Left ventricle myocardium inferior (tissue), 1 donor: Measurements from ENCODE around the gene MFSD6L. TPM values are rescaled to one million over a fixed set of nuclear protein-coding genes. Genes with fewer than 3 reads are reported as not detected.

Source experiments
- DNase-seq: peaks from one replicate; pipeline ENCODE4 v3.0.0-alpha.2; 2020
- H3K27ac ChIP-seq: fragments of 200-600 bp; replicated peaks from 2 replicates; pipeline ENCODE4 v1.8.0; 2021
- H3K27me3 ChIP-seq: fragments of 200-600 bp; 2 replicates; pipeline ENCODE4 v1.8.0; 2021; ENCODE audit warnings: low read depth
- H3K36me3 ChIP-seq: fragments of 200-600 bp; 2 replicates; pipeline ENCODE4 v1.8.0; 2021
- H3K4me1 ChIP-seq: fragments of 200-600 bp; 2 replicates; pipeline ENCODE4 v1.8.0; 2021
- H3K4me3 ChIP-seq: fragments of 200-600 bp; 2 replicates; pipeline ENCODE4 v1.8.0; 2021; ENCODE audit warnings: mild to moderate bottlenecking, moderate library complexity
- H3K9me3 ChIP-seq: fragments of 200-600 bp; replicated peaks from 2 replicates; pipeline ENCODE4 v1.8.0; 2021
- intact Hi-C: fragments of 100-400 bp; cut with micrococcal nuclease; formaldehyde crosslinking; loops from one replicate; pipeline ENCODE4 v1.11.0; 2022
- total RNA-seq: library from RNA; stranded (reverse); fragmentation: NEBNext Ultra II Directional; extraction: Animal tissue kit (Norgen Biotek cat#: 25700); gene quantifications from one replicate; pipeline ENCODE4 v1.2.1, GENCODE V29; 2021
- TF ChIP-seq, protein P1 (sequence below): fragments of 200-600 bp; IDR thresholded peaks from 2 replicates; pipeline ENCODE4 v1.8.0; 2021; ENCODE audit warnings: antibody characterized with exemption, mild to moderate bottlenecking, borderline replicate concordance
- donor health status: DM: no; HTN: yes; CAD: no; lungs with severe emphysema.

MFSD6L gene
- total RNA-seq, 1 donor from 2014 or later, result not detected

DNA sequence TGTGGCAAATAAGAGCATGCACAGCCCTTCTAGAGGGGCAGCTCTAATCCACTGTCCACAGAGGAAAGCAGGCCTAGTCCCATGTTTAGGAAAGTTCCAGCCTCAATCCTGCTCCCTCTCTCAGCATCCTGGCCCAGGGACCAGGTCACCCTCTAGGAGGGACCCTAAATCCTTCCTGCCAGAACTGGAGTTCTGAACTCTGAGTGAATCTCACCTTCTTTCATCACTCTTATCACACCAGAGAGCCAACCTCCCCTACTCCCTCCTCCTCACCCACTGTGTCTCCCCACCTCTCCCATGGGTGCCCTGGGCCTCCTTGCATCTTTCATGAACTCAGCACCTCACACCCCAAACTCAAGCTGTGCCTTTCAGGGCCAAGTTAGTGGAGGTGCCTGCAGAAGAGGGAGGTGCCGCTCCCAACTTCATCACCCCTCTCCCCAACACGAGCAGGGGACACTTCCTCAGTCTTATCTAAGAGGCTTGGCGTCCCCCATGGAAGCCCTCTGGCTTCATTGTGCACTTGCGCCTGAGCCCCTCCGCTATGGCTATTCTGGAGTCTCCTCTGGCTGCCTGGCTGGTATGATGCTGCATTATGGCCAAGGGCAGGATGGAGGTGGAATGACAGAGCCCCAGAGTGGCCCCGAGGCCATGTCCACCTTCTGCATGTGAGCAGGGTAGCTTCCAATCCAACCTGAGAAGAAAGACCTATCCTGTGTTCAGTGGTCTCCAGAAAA lies 36.6 kb upstream of the MFSD6L start:
- peaks cover 27% of the 10 kb centered on the region for H3K27me3 ChIP-seq
- H3K4me1 ChIP-seq, result peaks cover 12% of the 10 kb centered on the region
- H3K27ac ChIP-seq, result no peak overlapping the region
- H3K36me3 ChIP-seq, result peaks cover 5% of the 10 kb centered on the region
- H3K9me3 ChIP-seq, result no peaks in the 10 kb centered on the region
- no peak overlapping the region for H3K4me3 ChIP-seq
- no peak for DNase-seq
- TF ChIP-seq, protein P1, sequence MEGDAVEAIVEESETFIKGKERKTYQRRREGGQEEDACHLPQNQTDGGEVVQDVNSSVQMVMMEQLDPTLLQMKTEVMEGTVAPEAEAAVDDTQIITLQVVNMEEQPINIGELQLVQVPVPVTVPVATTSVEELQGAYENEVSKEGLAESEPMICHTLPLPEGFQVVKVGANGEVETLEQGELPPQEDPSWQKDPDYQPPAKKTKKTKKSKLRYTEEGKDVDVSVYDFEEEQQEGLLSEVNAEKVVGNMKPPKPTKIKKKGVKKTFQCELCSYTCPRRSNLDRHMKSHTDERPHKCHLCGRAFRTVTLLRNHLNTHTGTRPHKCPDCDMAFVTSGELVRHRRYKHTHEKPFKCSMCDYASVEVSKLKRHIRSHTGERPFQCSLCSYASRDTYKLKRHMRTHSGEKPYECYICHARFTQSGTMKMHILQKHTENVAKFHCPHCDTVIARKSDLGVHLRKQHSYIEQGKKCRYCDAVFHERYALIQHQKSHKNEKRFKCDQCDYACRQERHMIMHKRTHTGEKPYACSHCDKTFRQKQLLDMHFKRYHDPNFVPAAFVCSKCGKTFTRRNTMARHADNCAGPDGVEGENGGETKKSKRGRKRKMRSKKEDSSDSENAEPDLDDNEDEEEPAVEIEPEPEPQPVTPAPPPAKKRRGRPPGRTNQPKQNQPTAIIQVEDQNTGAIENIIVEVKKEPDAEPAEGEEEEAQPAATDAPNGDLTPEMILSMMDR, result no peak
- intact Hi-C loops, result no loop called here

DNA sequence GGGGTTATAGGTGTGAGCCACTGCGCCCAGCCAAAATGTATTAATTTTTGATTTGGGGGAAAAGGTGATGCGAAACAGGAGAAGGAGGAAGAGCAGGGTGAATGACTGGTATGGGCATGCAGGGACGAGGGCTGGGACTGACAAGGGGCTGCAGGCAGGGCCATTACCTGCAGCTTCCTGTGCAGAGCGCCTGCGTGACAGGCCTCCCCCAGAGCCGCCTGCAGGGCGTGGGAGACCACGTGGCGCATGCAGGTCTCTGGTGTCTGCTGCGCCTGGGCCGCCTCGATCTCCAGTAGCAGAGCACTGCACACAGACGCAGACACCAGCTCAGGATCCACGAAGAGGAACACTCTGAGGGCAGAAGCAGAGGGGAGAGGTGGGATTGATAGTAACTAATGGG lies 35.9 kb upstream of the MFSD6L start:
- H3K27me3 ChIP-seq, result peaks cover 27% of the 10 kb centered on the region

DNA sequence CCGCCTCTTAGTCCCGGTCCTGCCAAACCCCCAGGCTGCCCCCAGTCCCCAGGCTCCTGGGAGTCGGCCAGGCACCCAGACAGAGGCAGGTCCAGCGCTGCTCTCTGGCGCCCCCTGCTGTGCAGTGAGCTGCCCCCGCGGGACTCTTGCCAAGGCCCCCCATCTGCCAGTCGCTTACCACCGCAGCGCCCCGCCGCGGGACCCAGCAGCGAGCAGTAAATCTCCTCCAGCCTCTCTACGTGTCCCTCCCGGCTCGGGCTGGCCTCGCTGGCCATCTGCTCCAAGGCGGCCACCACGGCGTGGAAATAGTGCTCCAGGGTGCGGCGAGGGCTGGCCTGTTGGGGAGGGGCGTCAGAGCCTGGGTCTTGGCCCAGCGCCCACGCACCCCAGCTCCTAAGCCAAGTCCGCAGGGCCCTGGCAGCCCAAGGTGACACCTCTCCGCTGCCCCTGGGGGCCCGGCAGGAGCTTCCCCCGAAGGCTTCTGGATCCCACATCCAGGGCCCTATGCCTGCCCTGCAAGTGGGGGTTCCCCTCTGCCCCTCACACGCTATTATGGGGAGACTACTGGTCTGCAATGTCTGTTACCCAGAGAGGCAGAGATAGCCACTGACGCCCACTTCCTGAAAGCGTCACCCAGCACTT lies 33.7 kb upstream of the MFSD6L start:
- TF ChIP-seq, protein P1, result peak; percentile 49
- DNase-seq, result no peak

More for the DNA sequence above, 35.9 kb upstream of the MFSD6L start:
- intact Hi-C loops, result no loop called here
- TF ChIP-seq, protein P1, result no peak
- no peak overlapping the region for H3K27ac ChIP-seq
- no peaks in the 10 kb centered on the region for H3K9me3 ChIP-seq
- H3K4me3 ChIP-seq, result no peak overlapping the region
- H3K36me3 ChIP-seq, result peaks cover 5% of the 10 kb centered on the region
- H3K4me1 ChIP-seq, result peaks cover 12% of the 10 kb centered on the region
- no peak for DNase-seq

DNA sequence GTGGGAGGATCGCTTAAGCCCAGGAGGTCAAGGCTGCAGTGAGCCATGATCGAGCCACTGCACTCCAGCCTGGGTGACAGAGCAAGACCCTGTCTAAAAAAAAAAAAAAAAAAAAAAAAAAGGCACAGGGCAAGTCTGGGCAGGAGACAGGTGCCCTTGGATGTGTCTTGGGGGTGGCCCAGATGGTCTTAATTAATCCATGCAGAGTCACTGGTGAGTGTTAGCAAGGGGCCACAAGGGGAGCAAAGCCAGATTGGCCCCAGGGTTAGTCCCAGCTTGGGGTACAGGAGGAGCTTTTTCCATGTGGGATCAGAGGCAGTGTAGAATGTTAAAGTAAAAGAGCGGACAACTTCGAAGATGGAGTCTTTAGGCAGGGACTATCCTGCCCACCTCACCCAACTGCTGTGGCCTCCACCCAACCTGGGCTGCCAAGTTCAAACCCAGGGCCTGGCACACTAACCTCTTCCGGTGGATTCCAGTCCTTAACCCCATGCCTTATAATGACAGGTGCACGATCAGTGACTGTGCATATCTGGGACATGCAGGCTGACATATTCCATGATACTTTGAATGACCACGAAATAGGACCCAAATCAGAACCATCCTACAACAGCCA lies 32.2 kb upstream of the MFSD6L start:
- TF ChIP-seq, protein P1, result no peak
- no peak overlapping the region for H3K27ac ChIP-seq
- no peaks in the 10 kb centered on the region for H3K4me1 ChIP-seq
- H3K4me3 ChIP-seq, result no peak overlapping the region
- H3K27me3 ChIP-seq, result peaks cover 42% of the 10 kb centered on the region
- no peaks in the 10 kb centered on the region for H3K9me3 ChIP-seq
- intact Hi-C loops, result no loop called here
- H3K36me3 ChIP-seq, result peaks cover 5% of the 10 kb centered on the region
- DNase-seq, result no peak

More for the DNA sequence above, 33.7 kb upstream of the MFSD6L start:
- Histone ChIP-seq H3K4me1 (peaks cover 4% of the 10 kb centered on the region), H3K36me3 (peaks cover 5% of the 10 kb centered on the region), H3K4me3 (no peak overlapping the region), H3K27ac (no peak overlapping the region), H3K27me3 (peaks cover 41% of the 10 kb centered on the region), H3K9me3 (no peaks in the 10 kb centered on the region)
- intact Hi-C loops, result no loop called here

DNA sequence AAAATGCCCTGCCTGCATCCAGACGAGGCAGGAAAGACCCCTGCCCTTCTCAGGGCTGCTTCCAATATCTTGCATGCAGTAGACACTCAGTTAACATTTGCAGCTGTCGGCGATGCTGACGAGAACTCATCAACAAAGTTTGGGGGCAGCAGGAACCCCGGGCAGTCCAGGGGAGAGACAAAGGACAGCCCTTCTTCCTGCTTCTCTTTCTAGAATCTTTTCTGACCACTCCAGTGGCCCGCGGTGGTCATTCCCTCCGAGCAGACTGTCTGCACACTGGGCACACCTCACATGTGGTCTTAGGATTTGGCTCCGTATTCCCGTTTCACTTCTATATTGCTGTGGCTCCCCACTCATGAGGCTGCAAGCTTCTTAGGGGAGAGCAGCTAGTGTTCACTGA lies 31.0 kb upstream of the MFSD6L start:
- Histone ChIP-seq H3K4me1 (no peaks in the 10 kb centered on the region), H3K27me3 (peaks cover 38% of the 10 kb centered on the region), H3K4me3 (no peak overlapping the region), H3K9me3 (no peaks in the 10 kb centered on the region), H3K27ac (no peak overlapping the region), H3K36me3 (peaks cover under 1% of the 10 kb centered on the region)
- intact Hi-C loops, result no loop called here
- TF ChIP-seq, protein P1, result no peak
- DNase-seq, result no peak
